ENCODE results near the gene MCEE. TPM values are rescaled to one million over a fixed set of nuclear protein-coding genes. Genes with fewer than 3 reads are reported as not detected.

Gene MCEE
- total RNA-seq, 2 donors from 2014 or later = 17.2 to 27.5 TPM

GRCh38 chr2:71082402-71083252, 47.4 kb downstream of the MCEE start:
- H3K9me3 ChIP-seq = no peaks in the 10 kb centered on the region
- TF ChIP-seq CTCF (IDR thresholded peaks at IDR 0.05) = no peak
- H3K4me3 ChIP-seq = no peak overlapping the region
- H3K27me3 ChIP-seq = no peaks in the 10 kb centered on the region
- H3K4me1 ChIP-seq = no peaks in the 10 kb centered on the region
- no peak overlapping the region for H3K27ac ChIP-seq
- peaks cover 12% of the 10 kb centered on the region for H3K36me3 ChIP-seq
- DNase-seq (ENCODE audit: low spot score) = no peak

- Histone ChIP-seq H3K9me3 (no peaks in the 10 kb centered on the region), H3K36me3 (peaks cover 41% of the 10 kb centered on the region), H3K4me1 (no peaks in the 10 kb centered on the region), H3K4me3 (no peak overlapping the region), H3K27ac (no peak overlapping the region), H3K27me3 (no peaks in the 10 kb centered on the region)
- no peak for DNase-seq (ENCODE audit: low spot score)
- no peak for TF ChIP-seq CTCF (IDR thresholded peaks at IDR 0.05)
Measured at GRCh38 chr2:71078624-71079023, 51.4 kb downstream of the MCEE start.

GRCh38 chr2:71074893-71075395, 55.1 kb downstream of the MCEE start:
- no peak for DNase-seq (ENCODE audit: low spot score)
- Histone ChIP-seq H3K36me3 (peaks cover 50% of the 10 kb centered on the region), H3K27me3 (no peaks in the 10 kb centered on the region), H3K4me1 (peaks cover 0 to 9% of the 10 kb centered on the region in 2 donors), H3K9me3 (no peaks in the 10 kb centered on the region), H3K4me3 (no peak overlapping the region), H3K27ac (no peak overlapping the region)
- no peak for TF ChIP-seq CTCF (IDR thresholded peaks at IDR 0.05)

- peaks cover 0 to 23% of the 10 kb centered on the region in 2 donors for H3K4me1 ChIP-seq
- no peak for DNase-seq (ENCODE audit: low spot score)
- peaks cover 47% of the 10 kb centered on the region for H3K36me3 ChIP-seq
- TF ChIP-seq CTCF (IDR thresholded peaks at IDR 0.05) = no peak
- H3K4me3 ChIP-seq = no peak overlapping the region
- H3K9me3 ChIP-seq = no peaks in the 10 kb centered on the region
- H3K27ac ChIP-seq = no peak overlapping the region
- no peaks in the 10 kb centered on the region for H3K27me3 ChIP-seq
Measured at GRCh38 chr2:71073475-71073874, 56.6 kb downstream of the MCEE start.

GRCh38 chr2:71072492-71072891, 57.5 kb downstream of the MCEE start:
- Histone ChIP-seq H3K27ac (no peak overlapping the region), H3K36me3 (peaks cover 37% of the 10 kb centered on the region), H3K4me3 (no peak overlapping the region), H3K27me3 (no peaks in the 10 kb centered on the region), H3K9me3 (no peaks in the 10 kb centered on the region), H3K4me1 (peaks cover 0 to 26% of the 10 kb centered on the region in 2 donors)
- DNase-seq (ENCODE audit: low spot score) = no peak
- TF ChIP-seq CTCF (IDR thresholded peaks at IDR 0.05) = no peak
